PC-9 (cell line): ENCODE results near the gene LGALS7B. TPM values are rescaled to one million over a fixed set of nuclear protein-coding genes. Genes with fewer than 3 reads are reported as not detected.
"Not testable (repeated sequence)": the region's sequence is repeated elsewhere in the genome, so short reads cannot be mapped to it uniquely, and the experiment has no call there.

ENCODE experiments used
- BruUV-seq: library from RNA; stranded (reverse); fragments of 400-500 nt; replicated peaks from 2 replicates; lab custom pipeline; 2021; lab: Mats Ljungman, UMichigan
- CTCF ChIA-PET: fragments of 300-600 bp; sonication (Branson Sonifier 250); formaldehyde crosslinking; loops from one replicate; lab custom pipeline; 2022; ENCODE audit warnings: antibody characterized with exemption; lab: Charles Lee
- POLR2A ChIA-PET: fragments of 300-600 bp; sonication (Branson Sonifier 250); formaldehyde crosslinking; loops from one replicate; lab custom pipeline; 2022; ENCODE audit warnings: antibody characterized with exemption; ENCODE audit not compliant: unreplicated experiment; lab: Charles Lee
- DNase-seq, 2 experiments: peaks; one replicate each; pipeline versions ENCODE4 v3.0.0 to v3.0.0-alpha.2; 2015 to 2022; ENCODE audit warnings: mixed read lengths in 1 of 2
- H2AFZ ChIP-seq: fragments of 200-600 bp; sonication (generic); 2 replicates; pipeline ENCODE4 v1.8.1; 2017; ENCODE audit warnings: antibody characterized with exemption
- H3F3A ChIP-seq: fragments of 200-600 bp; sonication (generic); 2 replicates; pipeline ENCODE4 v1.8.1; 2017; ENCODE audit warnings: antibody characterized with exemption, mild to moderate bottlenecking, low read depth; ENCODE audit not compliant: insufficient read depth
- H3K27ac ChIP-seq: fragments of 200-600 bp; sonication (generic); 2 replicates; pipeline ENCODE4 v1.6.1; 2016; ENCODE audit warnings: mixed run types
- H3K27me3 ChIP-seq: fragments of 200-600 bp; sonication (generic); 2 replicates; pipeline ENCODE4 v1.6.1; 2016; ENCODE audit warnings: low read depth, mixed run types; ENCODE audit not compliant: insufficient read depth
- H3K36me3 ChIP-seq: fragments of 200-600 bp; sonication (generic); 2 replicates; pipeline ENCODE4 v1.6.1; 2016; ENCODE audit warnings: low read depth, mixed run types
- H3K4me1 ChIP-seq: fragments of 200-600 bp; sonication (generic); replicated peaks from 2 replicates; pipeline ENCODE4 v1.6.1; 2016; ENCODE audit warnings: mixed run types; ENCODE audit not compliant: insufficient read depth
- H3K4me2 ChIP-seq: fragments of 200-600 bp; sonication (generic); 2 replicates; pipeline ENCODE4 v1.6.1; 2017; ENCODE audit warnings: mixed run types
- H3K4me3 ChIP-seq: fragments of 200-600 bp; sonication (generic); 2 replicates; pipeline ENCODE4 v1.6.1; 2016; ENCODE audit warnings: mixed run types
- H3K79me2 ChIP-seq: fragments of 200-600 bp; sonication (generic); 2 replicates; pipeline ENCODE4 v1.6.1; 2017; ENCODE audit warnings: low read depth, mixed run types
- H3K9me2 ChIP-seq: fragments of 200-600 bp; sonication (generic); 2 replicates; pipeline ENCODE4 v1.8.1; 2017; ENCODE audit warnings: mild to moderate bottlenecking; ENCODE audit not compliant: insufficient read depth
- H3K9me3 ChIP-seq: fragments of 200-600 bp; sonication (generic); 2 replicates; pipeline ENCODE4 v1.8.1; 2016; ENCODE audit warnings: low read depth; ENCODE audit not compliant: insufficient read depth
- H4K20me1 ChIP-seq: fragments of 200-600 bp; sonication (generic); 2 replicates; pipeline ENCODE4 v1.8.1; 2017; ENCODE audit not compliant: insufficient read depth
- EZH2 ChIP-seq: fragments of 200-600 bp; sonication (generic); IDR thresholded peaks from 2 replicates; pipeline ENCODE4 v1.8.0; 2017; ENCODE audit warnings: antibody characterized with exemption, low read depth
- intact Hi-C: fragments of 100-400 bp; cut with micrococcal nuclease; formaldehyde crosslinking; loops from one replicate; pipeline ENCODE4 v1.10.0; 2022; ENCODE audit not compliant: unreplicated experiment
- total RNA-seq: library from RNA; stranded (reverse); gene quantifications from 2 replicates; pipeline ENCODE4 v1.2.3, GENCODE V29; 2021
- TF ChIP-seq, protein P1 (sequence below): fragments of 200-600 bp; sonication (generic); conservative IDR thresholded peaks from 2 replicates; pipeline ENCODE4 v1.6.1; 2017; ENCODE audit warnings: mixed run types, antibody characterized with exemption, mild to moderate bottlenecking, moderate library complexity

Gene LGALS7B
- total RNA-seq, 1 experiment from 2014 or later = not detected

DNA sequence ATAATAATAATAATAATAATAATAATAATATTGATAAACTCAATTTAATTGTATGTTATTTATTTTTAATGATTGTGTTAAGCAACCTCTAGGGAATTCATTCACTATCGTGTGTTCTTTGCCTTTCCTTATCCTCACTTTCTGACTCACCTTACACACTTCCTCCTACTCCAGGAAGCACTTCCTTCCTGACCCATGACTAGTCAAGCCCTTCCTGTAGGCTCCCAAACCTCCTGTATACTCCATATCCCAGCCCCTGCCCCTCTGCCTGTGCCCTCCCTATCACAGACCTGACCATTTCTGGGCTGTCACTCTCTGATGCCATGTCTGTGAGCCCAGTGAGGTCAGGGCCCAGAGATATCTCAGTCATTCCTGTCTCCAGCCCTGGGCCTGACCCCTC lies 16.2 kb downstream of the LGALS7B start:
- Histone ChIP-seq H3K4me3 (no peak overlapping the region), H3K9me2 (no peaks in the 10 kb centered on the region), H3K4me2 (no peak overlapping the region), H3F3A (peaks cover 6% of the 10 kb centered on the region), H3K79me2 (no peaks in the 10 kb centered on the region), H3K36me3 (no peaks in the 10 kb centered on the region), H3K9me3 (peaks cover 6% of the 10 kb centered on the region), H3K27ac (no peak overlapping the region), H3K27me3 (no peaks in the 10 kb centered on the region), H4K20me1 (no peaks in the 10 kb centered on the region), H2AFZ (no peak overlapping the region), H3K4me1 (peaks cover 8% of the 10 kb centered on the region)
- intact Hi-C loops = no loop called here
- POLR2A ChIA-PET = no interaction called here
- CTCF ChIA-PET = no interaction called here
- DNase-seq = peak in 1 of 2 experiments; percentile 35
- TF ChIP-seq, protein P1, sequence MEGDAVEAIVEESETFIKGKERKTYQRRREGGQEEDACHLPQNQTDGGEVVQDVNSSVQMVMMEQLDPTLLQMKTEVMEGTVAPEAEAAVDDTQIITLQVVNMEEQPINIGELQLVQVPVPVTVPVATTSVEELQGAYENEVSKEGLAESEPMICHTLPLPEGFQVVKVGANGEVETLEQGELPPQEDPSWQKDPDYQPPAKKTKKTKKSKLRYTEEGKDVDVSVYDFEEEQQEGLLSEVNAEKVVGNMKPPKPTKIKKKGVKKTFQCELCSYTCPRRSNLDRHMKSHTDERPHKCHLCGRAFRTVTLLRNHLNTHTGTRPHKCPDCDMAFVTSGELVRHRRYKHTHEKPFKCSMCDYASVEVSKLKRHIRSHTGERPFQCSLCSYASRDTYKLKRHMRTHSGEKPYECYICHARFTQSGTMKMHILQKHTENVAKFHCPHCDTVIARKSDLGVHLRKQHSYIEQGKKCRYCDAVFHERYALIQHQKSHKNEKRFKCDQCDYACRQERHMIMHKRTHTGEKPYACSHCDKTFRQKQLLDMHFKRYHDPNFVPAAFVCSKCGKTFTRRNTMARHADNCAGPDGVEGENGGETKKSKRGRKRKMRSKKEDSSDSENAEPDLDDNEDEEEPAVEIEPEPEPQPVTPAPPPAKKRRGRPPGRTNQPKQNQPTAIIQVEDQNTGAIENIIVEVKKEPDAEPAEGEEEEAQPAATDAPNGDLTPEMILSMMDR = no peak
- no peak for TF ChIP-seq EZH2
- no TSS peak for BruUV-seq

DNA sequence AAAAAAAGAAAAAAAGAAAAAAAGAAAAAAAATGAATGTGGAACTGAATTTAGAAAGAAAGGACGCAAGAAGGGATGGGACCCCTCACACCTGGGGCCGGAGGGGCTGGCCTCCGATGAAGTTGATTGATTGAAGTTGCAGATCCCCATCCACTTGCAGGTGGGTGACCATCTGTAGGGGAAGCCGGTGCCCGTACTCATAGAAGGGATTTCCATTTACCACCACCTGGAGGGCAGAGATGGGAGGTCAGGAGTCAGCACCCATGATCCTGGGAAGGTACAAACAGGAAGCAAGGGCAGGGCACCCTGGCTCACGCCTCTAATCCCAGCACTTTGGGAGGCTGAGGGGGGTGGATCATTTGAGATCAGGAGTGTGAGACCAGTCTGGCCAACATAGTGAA lies 17.4 kb downstream of the LGALS7B start:
- no peaks in the 10 kb centered on the region for H3K4me1 ChIP-seq
- H3K9me2 ChIP-seq = no peaks in the 10 kb centered on the region
- no peak overlapping the region for H3K4me3 ChIP-seq
- H3F3A ChIP-seq = no peaks in the 10 kb centered on the region
- no peak overlapping the region for H3K4me2 ChIP-seq
- no peaks in the 10 kb centered on the region for H4K20me1 ChIP-seq
- no peak overlapping the region for H2AFZ ChIP-seq
- TF ChIP-seq, protein P1 = no peak
- TF ChIP-seq EZH2 = no peak
- CTCF ChIA-PET = interaction anchor here (0.6 kb wide), 1 partner anchor 25 kb away, joined by 6 read pairs; the partner anchor contains the start of gene ECH1
- H3K79me2 ChIP-seq = no peaks in the 10 kb centered on the region
- BruUV-seq = no TSS peak
- H3K36me3 ChIP-seq = no peaks in the 10 kb centered on the region
- H3K27me3 ChIP-seq = no peaks in the 10 kb centered on the region
- no peak overlapping the region for H3K27ac ChIP-seq
- no peaks in the 10 kb centered on the region for H3K9me3 ChIP-seq
- POLR2A ChIA-PET = interaction anchor here (0.7 kb wide), 1 partner anchor 134 kb away, joined by 3 read pairs; no protein-coding TSS in a partner anchor
- intact Hi-C loops = no loop called here
- DNase-seq = no peak

DNA sequence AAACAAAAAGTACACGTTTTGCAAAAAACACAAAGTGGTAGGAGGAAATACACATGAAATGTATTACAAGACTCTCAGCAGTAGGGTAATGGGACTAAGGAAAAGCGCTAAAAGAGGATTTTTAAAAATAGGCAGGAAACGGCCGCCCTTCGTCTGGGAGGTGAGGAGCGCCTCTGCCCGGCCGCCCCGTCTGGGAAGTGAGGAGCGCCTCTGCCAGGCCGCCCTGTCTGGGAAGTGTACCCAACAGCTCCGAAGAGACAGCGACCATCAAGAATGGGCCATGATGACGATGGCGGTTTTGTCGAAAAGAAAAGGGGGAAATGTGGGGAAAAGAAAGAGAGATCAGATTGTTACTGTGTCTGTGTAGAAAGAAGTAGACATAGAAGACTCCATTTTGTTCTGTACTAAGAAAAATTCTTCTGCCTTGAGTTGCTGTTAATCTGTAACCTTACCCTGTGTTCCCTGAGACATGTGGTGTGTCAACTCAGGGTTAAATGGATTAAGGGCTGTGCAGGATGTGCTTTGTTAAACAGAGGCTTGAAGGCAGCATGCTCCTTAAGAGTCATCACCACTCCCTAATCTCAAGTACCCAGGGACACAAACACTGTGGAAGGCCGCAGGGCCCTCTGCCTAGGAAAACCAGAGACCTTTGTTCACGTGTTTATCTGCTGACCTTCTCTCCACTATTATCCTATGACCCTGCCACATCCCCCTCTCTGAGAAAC lies 18.5 kb downstream of the LGALS7B start:
- H3K27ac ChIP-seq, H3K4me2 ChIP-seq, BruUV-seq, H2AFZ ChIP-seq, H3K27me3 ChIP-seq, H3K4me1 ChIP-seq, intact Hi-C loops, DNase-seq, H3F3A ChIP-seq, CTCF ChIA-PET, H3K79me2 ChIP-seq, H3K36me3 ChIP-seq, H3K4me3 ChIP-seq, H3K9me2 ChIP-seq, H3K9me3 ChIP-seq, H4K20me1 ChIP-seq: not testable (repeated sequence)
- POLR2A ChIA-PET = interaction anchor here (0.8 kb wide), 1 partner anchor 9 kb away, joined by 8 read pairs; no protein-coding TSS in a partner anchor
